H1 (cell line): ENCODE results near the gene NUP85. TPM values are rescaled to one million over a fixed set of nuclear protein-coding genes. Genes with fewer than 3 reads are reported as not detected.

ENCODE experiments used
- CTCF ChIA-PET: fragments of 300-600 bp; sonication (Branson Sonifier 250); formaldehyde crosslinking; loops from one replicate; lab custom pipeline; 2021; ENCODE audit not compliant: partially characterized antibody; lab: Charles Lee
- POLR2A ChIA-PET: fragments of 300-600 bp; sonication (Branson Sonifier 250); formaldehyde crosslinking; loops from one replicate; lab custom pipeline; 2021; ENCODE audit warnings: inconsistent platforms; ENCODE audit not compliant: partially characterized antibody; lab: Charles Lee
- DNase-seq, 2 experiments: peaks; one replicate each; pipeline versions ENCODE4 v3.0.0 to v3.0.0-alpha.2; 2010 to 2022; ENCODE audit warnings: low spot score in 2 of 2, low read depth in 1 of 2, mixed read lengths in 1 of 2
- FAIRE-seq: peaks from 2 replicates; lab custom pipeline; 2011; peaks lifted over from hg19 to GRCh38; lab: Jason Lieb, UNC
- H2AFZ ChIP-seq: 2 replicates; pipeline ENCODE4 v1.8.1; 2012; ENCODE audit warnings: low read length, inconsistent platforms
- H2AK5ac ChIP-seq: 2 replicates; pipeline ENCODE4 v1.6.1; 2013; ENCODE audit warnings: low read depth, low read length
- H2BK120ac ChIP-seq: replicated peaks from 2 replicates; pipeline ENCODE3; 2013; ENCODE audit warnings: low read depth, low read length, inconsistent platforms
- H2BK12ac ChIP-seq: 2 replicates; pipeline ENCODE4 v1.6.1; 2013; ENCODE audit warnings: low read depth, low read length
- H2BK15ac ChIP-seq: 2 replicates; pipeline ENCODE4 v1.6.1; 2013; ENCODE audit warnings: low read length
- H2BK20ac ChIP-seq: 2 replicates; pipeline ENCODE4 v1.6.1; 2013; ENCODE audit warnings: low read length
- H2BK5ac ChIP-seq: 2 replicates; pipeline ENCODE4 v1.6.1; 2013; ENCODE audit warnings: low read depth, low read length
- H3K14ac ChIP-seq: 2 replicates; pipeline ENCODE4 v1.6.1; 2013; ENCODE audit warnings: inconsistent platforms; ENCODE audit not compliant: insufficient read length
- H3K18ac ChIP-seq: 2 replicates; pipeline ENCODE4 v1.6.1; 2013; ENCODE audit warnings: low read length; ENCODE audit errors: extremely low read depth
- H3K23ac ChIP-seq: 2 replicates; pipeline ENCODE4 v1.6.1; 2013; ENCODE audit warnings: inconsistent platforms; ENCODE audit not compliant: insufficient read length
- H3K23me2 ChIP-seq: 2 replicates; pipeline ENCODE4 v1.6.1; 2013; ENCODE audit warnings: low read depth, low read length
- H3K27ac ChIP-seq: 2 replicates; pipeline ENCODE4 v1.6.1; 2011; ENCODE audit warnings: low read depth, low read length, inconsistent platforms
- H3K27me3 ChIP-seq, 4 experiments: replicated peaks in 1 of 4; 1 replicate in 1 of 4; 2 replicates in 3 of 4; pipeline versions ENCODE4 v1.6.1 to v1.8.1; 2011 to 2013; ENCODE audit warnings: low read length in 3 of 4, mild to moderate bottlenecking in 3 of 4, inconsistent platforms in 2 of 4, mixed read lengths in 2 of 4, moderate library complexity in 1 of 4; ENCODE audit not compliant: control insufficient read depth in 3 of 4, insufficient read depth in 3 of 4; ENCODE audit errors: extremely low read depth in 1 of 4
- H3K36me3 ChIP-seq, 4 experiments: 2 replicates each; pipeline versions ENCODE4 v1.6.1 to v1.8.1; 2011 to 2013; ENCODE audit warnings: mild to moderate bottlenecking in 4 of 4, low read length in 3 of 4, moderate library complexity in 2 of 4, control low read depth in 1 of 4, inconsistent platforms in 1 of 4; ENCODE audit not compliant: insufficient read depth in 4 of 4, control insufficient read depth in 2 of 4
- H3K4ac ChIP-seq: replicated peaks from 2 replicates; pipeline ENCODE3; 2013; ENCODE audit warnings: low read length, low read depth, mixed read lengths, inconsistent platforms; ENCODE audit not compliant: insufficient read length
- H3K4me1 ChIP-seq, 4 experiments: replicated peaks in 1 of 4; 1 replicate in 1 of 4; 2 replicates in 3 of 4; pipeline versions ENCODE4 v1.6.1 to v1.8.1; 2011 to 2013; ENCODE audit warnings: low read length in 3 of 4, inconsistent platforms in 2 of 4, mixed read lengths in 1 of 4; ENCODE audit not compliant: insufficient read depth in 4 of 4, control insufficient read depth in 3 of 4
- H3K4me2 ChIP-seq, 2 experiments: 2 replicates each; pipeline versions ENCODE4 v1.6.1 to v1.8.1; 2011 to 2013; ENCODE audit warnings: low read depth in 2 of 2, low read length in 2 of 2, control low read depth in 1 of 2, inconsistent platforms in 1 of 2, mild to moderate bottlenecking in 1 of 2; ENCODE audit not compliant: insufficient read depth in 1 of 2
- H3K4me3 ChIP-seq, 4 experiments: fragments of 200-600, 300-600 bp in 1 of 4; sonication (generic), shearing (Covaris generic), sonication (Bioruptor Twin) in 1 of 4; 2 replicates each; pipeline versions ENCODE4 v1.5.1 to v1.8.1; 2011 to 2016; ENCODE audit warnings: low read length in 4 of 4, low read depth in 3 of 4, control low read depth in 2 of 4, inconsistent platforms in 2 of 4, mild to moderate bottlenecking in 2 of 4, mixed read lengths in 1 of 4, moderate library complexity in 1 of 4; ENCODE audit not compliant: insufficient read depth in 2 of 4; ENCODE audit errors: extremely low read depth in 1 of 4
- H3K56ac ChIP-seq: replicated peaks from 2 replicates; pipeline ENCODE3; 2013; ENCODE audit warnings: low read depth, mild to moderate bottlenecking, mixed read lengths, low read length, inconsistent platforms; ENCODE audit not compliant: insufficient read length
- H3K79me1 ChIP-seq: 2 replicates; pipeline ENCODE4 v1.6.1; 2013; ENCODE audit warnings: low read depth, low read length, control low read depth
- H3K79me2 ChIP-seq, 2 experiments: 2 replicates each; pipeline versions ENCODE4 v1.6.1 to v1.8.1; 2012 to 2013; ENCODE audit warnings: low read length in 2 of 2, mild to moderate bottlenecking in 2 of 2, inconsistent platforms in 1 of 2; ENCODE audit not compliant: insufficient read depth in 2 of 2, control insufficient read depth in 1 of 2
- H3K9ac ChIP-seq, 4 experiments: replicated peaks in 1 of 4; 1 replicate in 1 of 4; 2 replicates in 3 of 4; pipeline versions ENCODE4 v1.6.1 to v1.8.1; 2011 to 2013; ENCODE audit warnings: low read depth in 3 of 4, low read length in 3 of 4, control low read depth in 2 of 4, mild to moderate bottlenecking in 2 of 4, moderate library complexity in 2 of 4, inconsistent platforms in 1 of 4; ENCODE audit errors: extremely low read depth in 1 of 4
- H3K9me3 ChIP-seq, 2 experiments: 2 replicates each; pipeline versions ENCODE4 v1.6.1 to v1.8.1; 2012 to 2013; ENCODE audit warnings: mild to moderate bottlenecking in 2 of 2, moderate library complexity in 2 of 2, control low read depth in 1 of 2, inconsistent platforms in 1 of 2, low read depth in 1 of 2, low read length in 1 of 2, mixed read lengths in 1 of 2; ENCODE audit not compliant: insufficient read depth in 2 of 2
- H4K20me1 ChIP-seq, 2 experiments: replicated peaks in 1 of 2; 2 replicates each; pipeline versions ENCODE3 to v1.8.1; 2011 to 2013; ENCODE audit warnings: inconsistent platforms in 2 of 2, low read length in 2 of 2, mild to moderate bottlenecking in 1 of 2; ENCODE audit not compliant: insufficient read depth in 2 of 2, control insufficient read depth in 1 of 2
- H4K5ac ChIP-seq: 2 replicates; pipeline ENCODE4 v1.6.1; 2013; ENCODE audit warnings: low read length, low read depth, mixed read lengths, inconsistent platforms; ENCODE audit not compliant: insufficient read length
- H4K8ac ChIP-seq: 2 replicates; pipeline ENCODE4 v1.8.0; 2013; ENCODE audit warnings: mild to moderate bottlenecking, moderate library complexity, low read length, inconsistent platforms; ENCODE audit not compliant: insufficient read depth; ENCODE audit errors: extremely low read depth
- H4K91ac ChIP-seq: replicated peaks from 2 replicates; pipeline ENCODE3; 2013; ENCODE audit warnings: low read length, mixed read lengths, inconsistent platforms; ENCODE audit not compliant: insufficient read length
- CEBPB ChIP-seq: IDR thresholded peaks from 2 replicates; pipeline ENCODE4 v1.6.1; 2012; ENCODE audit warnings: low read depth, low read length
- CHD2 ChIP-seq: IDR thresholded peaks from 2 replicates; pipeline ENCODE4 v1.6.1; 2012; ENCODE audit warnings: low read length, improper control_type of control experiment
- EGR1 ChIP-seq: IDR thresholded peaks from 2 replicates; pipeline ENCODE4 v1.6.1; 2011; ENCODE audit warnings: low read depth, low read length, borderline replicate concordance
- GABPA ChIP-seq: IDR thresholded peaks from 2 replicates; pipeline ENCODE4 v1.6.1; 2011; ENCODE audit warnings: mild to moderate bottlenecking, low read length, moderate library complexity, borderline replicate concordance; ENCODE audit not compliant: insufficient read depth
- JUND ChIP-seq: IDR thresholded peaks from 2 replicates; pipeline ENCODE4 v1.6.1; 2011; ENCODE audit warnings: mild to moderate bottlenecking, improper control_type of control experiment, low read length
- KDM5A ChIP-seq: fragments of 200-600 bp; IDR thresholded peaks from 2 replicates; pipeline ENCODE4 v1.7.1; 2012; ENCODE audit warnings: mild to moderate bottlenecking, low read length, inconsistent platforms, mixed read lengths
- NRF1 ChIP-seq: IDR thresholded peaks from 2 replicates; pipeline ENCODE4 v1.6.1; 2011; ENCODE audit warnings: mild to moderate bottlenecking, low read depth, low read length, improper control_type of control experiment
- POLR2A ChIP-seq, 2 experiments: IDR thresholded peaks; 1 replicate in 1 of 2; 2 replicates in 1 of 2; pipeline ENCODE4 v1.6.1; 2011; ENCODE audit warnings: low read depth in 2 of 2, low read length in 2 of 2, mild to moderate bottlenecking in 2 of 2; ENCODE audit errors: control extremely low read depth in 1 of 2
- SP1 ChIP-seq: IDR thresholded peaks from 2 replicates; pipeline ENCODE4 v1.6.1; 2011; ENCODE audit warnings: low read depth, low read length
- SP4 ChIP-seq: IDR thresholded peaks from 2 replicates; pipeline ENCODE4 v1.6.1; 2012; ENCODE audit warnings: low read length, inconsistent platforms
- TAF7 ChIP-seq: optimal IDR thresholded peaks from 2 replicates; pipeline ENCODE3; 2011; ENCODE audit warnings: low read depth, mild to moderate bottlenecking, inconsistent platforms, low read length, moderate library complexity, borderline replicate concordance
- TCF12 ChIP-seq: IDR thresholded peaks from 2 replicates; pipeline ENCODE4 v1.6.1; 2011; ENCODE audit warnings: low read depth, mild to moderate bottlenecking, low read length
- WGBS, 2 experiments: shearing (Covaris generic) in 1 of 2; methylation state at CpG; one replicate each; pipeline versions ENCODE4 v1.1.6 to v1.1.7; 2013 to 2015; ENCODE audit warnings: low lambda C conversion rate in 2 of 2, mixed read lengths in 2 of 2, inconsistent platforms in 1 of 2, low coverage in 1 of 2, missing lambda C conversion rate in 1 of 2; ENCODE audit not compliant: insufficient replicate concordance in 2 of 2, insufficient coverage in 1 of 2, insufficient read length in 1 of 2; ENCODE audit errors: extremely low coverage in 1 of 2, missing lambda C conversion rate in 1 of 2; 5-methylcytosine and 5-hydroxymethylcytosine counted together
- polyA plus RNA-seq, 7 experiments: library from polyadenylated mRNA; depleted of rRNA in 3 of 7; stranded (reverse) in 5 of 7; unstranded in 2 of 7; fragments of >200 nt in 5 of 7; fragments of 200-250 nt in 2 of 7; gene quantifications; 1 replicate in 5 of 7; 2 replicates in 1 of 7; 4 replicates in 1 of 7; pipeline versions ENCODE4 v1.2.1 to v1.2.3, GENCODE V29; 2011 to 2013; ENCODE audit warnings: missing spikeins in 2 of 7, mixed read lengths in 2 of 7
- total RNA-seq: library from RNA; stranded (reverse); fragmentation: NEBNext Ultra II Directional; extraction: Animal tissue kit (Norgen Biotek cat#: 25700); gene quantifications from 2 replicates; pipeline ENCODE4 v1.2.1, GENCODE V29; 2021
- TF ChIP-seq, protein P1 (sequence below): IDR thresholded peaks from 2 replicates; pipeline ENCODE4 v1.6.1; 2011; ENCODE audit warnings: low read length, improper control_type of control experiment

NUP85 gene
- total and polyA plus RNA-seq, 2 of the 8 experiments (the other 6 are each of a cell fraction or from before 2014, with no cell fraction given) = 98.5 to 154 TPM

DNA sequence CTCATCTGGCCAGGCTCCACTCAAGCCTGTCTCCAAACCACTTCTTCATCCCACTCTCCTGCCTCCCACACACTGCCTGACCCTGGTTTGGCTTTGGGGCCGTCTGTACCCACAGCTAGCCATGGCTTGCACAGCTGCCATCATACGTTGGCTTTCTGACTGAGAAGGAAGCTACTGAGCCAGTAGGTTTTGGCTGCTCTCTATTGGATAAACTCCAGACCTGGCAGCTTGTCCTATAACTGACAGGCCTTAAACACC, 61.6 kb downstream of the NUP85 start:
- Histone ChIP-seq H3K14ac (no peak overlapping the region), H2BK20ac (no peak overlapping the region), H3K4me3 (no peak overlapping the region), H3K36me3 (peaks cover 12 to 34% (median 25%) of the 10 kb centered on the region in 4 experiments), H3K9ac (no peak overlapping the region), H2BK15ac (no peak overlapping the region), H3K56ac (no peak overlapping the region), H3K27ac (no peak overlapping the region), H3K9me3 (no peaks in the 10 kb centered on the region), H2AK5ac (no peak overlapping the region), H3K79me2 (peaks cover 0 to 10% of the 10 kb centered on the region in 2 experiments; a peak in 2 of 4 replicates), H3K23me2 (peaks cover 20% of the 10 kb centered on the region), H4K20me1 (peaks cover 2 to 7% of the 10 kb centered on the region in 2 experiments), H3K4me1 (peaks cover 0 to 8% (median 7%) of the 10 kb centered on the region in 4 experiments; a peak in 4 of 7 replicates), H2BK120ac (no peak overlapping the region), H2BK12ac (no peak overlapping the region), H2AFZ (no peak overlapping the region), H4K91ac (no peak overlapping the region), H3K79me1 (no peaks in the 10 kb centered on the region), H3K18ac (no peak overlapping the region), H3K27me3 (no peaks in the 10 kb centered on the region), H4K8ac (no peak overlapping the region), H3K23ac (no peak overlapping the region), H4K5ac (no peak overlapping the region), H3K4ac (no peak overlapping the region), H2BK5ac (peak overlapping the region; percentile 18; the same call in 1 of the 2 replicates), H3K4me2 (no peak overlapping the region)
- DNase-seq = no peak
- no peak for TF ChIP-seq SP1
- no peak for TF ChIP-seq CEBPB
- no peak for TF ChIP-seq POLR2A (IDR thresholded peaks at IDR 0.05; ENCODE audit: control extremely low read depth in 1 of 2, low read depth in 2 of 2, low read length in 2 of 2)
- TF ChIP-seq SP4 = no peak
- no peak for TF ChIP-seq NRF1
- TF ChIP-seq, protein P1, sequence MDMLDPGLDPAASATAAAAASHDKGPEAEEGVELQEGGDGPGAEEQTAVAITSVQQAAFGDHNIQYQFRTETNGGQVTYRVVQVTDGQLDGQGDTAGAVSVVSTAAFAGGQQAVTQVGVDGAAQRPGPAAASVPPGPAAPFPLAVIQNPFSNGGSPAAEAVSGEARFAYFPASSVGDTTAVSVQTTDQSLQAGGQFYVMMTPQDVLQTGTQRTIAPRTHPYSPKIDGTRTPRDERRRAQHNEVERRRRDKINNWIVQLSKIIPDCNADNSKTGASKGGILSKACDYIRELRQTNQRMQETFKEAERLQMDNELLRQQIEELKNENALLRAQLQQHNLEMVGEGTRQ = no peak
- no peak for TF ChIP-seq GABPA
- TF ChIP-seq CHD2 = no peak
- TF ChIP-seq TAF7 = no peak
- no peak for TF ChIP-seq EGR1
- TF ChIP-seq JUND = no peak
- no peak for TF ChIP-seq KDM5A
- no peak for TF ChIP-seq TCF12
- WGBS, 2 experiments = 83% methylated on average over 2 of the region's 2 CpGs; no CpG with 5 or more reads in 1 of the 2 experiments
- POLR2A ChIA-PET = interaction anchor here (0.6 to 6.7 kb wide), 15 partner anchors 11 to 487 kb away, joined by 3 to 53 read pairs (median 4); partner anchors contain the start of genes JPT1, NUP85, SLC25A19 and SUMO2
- CTCF ChIA-PET = interaction anchor here (0.6 to 21.2 kb wide), 17 partner anchors 6 to 1810 kb away, joined by 3 to 369 read pairs (median 4); partner anchors contain the start of genes GGA3, GRB2 and MRPS7
- no peak for FAIRE-seq
